Activated T-helper 17 cell treated with anti-CD3 and anti-CD28 coated beads, Interleukin-2, amount 50 U/mL, for 72 hours (primary cell): ENCODE results near the gene SAMD4A. TPM values are rescaled to one million over a fixed set of nuclear protein-coding genes. Genes with fewer than 3 reads are reported as not detected.
A peak's percentile ranks its signal among the peaks of the same experiment; 100 is the strongest.

Experiments used
- ATAC-seq: fragments of 150-1000 bp; cut with Tn5 transposase; replicated peaks from 2 replicates; pipeline ENCODE4 v1.10.0; 2021; ENCODE audit warnings: mild to moderate bottlenecking, moderate library complexity
- H3K27ac Mint-ChIP-seq: one replicate; pipeline ENCODE4 v1.8.0; 2022; ENCODE audit warnings: mixed read lengths
- H3K27me3 Mint-ChIP-seq: one replicate; pipeline ENCODE4 v1.8.0; 2022; ENCODE audit warnings: mixed read lengths
- H3K36me3 Mint-ChIP-seq: one replicate; pipeline ENCODE4 v1.8.0; 2022; ENCODE audit warnings: low read depth, mild to moderate bottlenecking, mixed read lengths
- H3K4me1 Mint-ChIP-seq: one replicate; pipeline ENCODE4 v1.8.0; 2022; ENCODE audit warnings: mixed read lengths
- H3K4me3 Mint-ChIP-seq: one replicate; pipeline ENCODE4 v1.8.0; 2022; ENCODE audit warnings: mild to moderate bottlenecking, mixed read lengths
- H3K9me3 Mint-ChIP-seq: one replicate; pipeline ENCODE4 v1.8.0; 2022; ENCODE audit warnings: mixed read lengths
- total RNA-seq, 2 donors: library from RNA; stranded (reverse); gene quantifications; one replicate each; pipeline ENCODE4 v1.2.3, GENCODE V29; 2022

SAMD4A gene
- total RNA-seq, 2 donors from 2014 or later: 3.2 to 4.4 TPM

- no peak overlapping the region for H3K27ac Mint-ChIP-seq
- no peaks in the 10 kb centered on the region for H3K9me3 Mint-ChIP-seq
- H3K36me3 Mint-ChIP-seq: no peaks in the 10 kb centered on the region
- no peak overlapping the region for H3K4me3 Mint-ChIP-seq
- H3K4me1 Mint-ChIP-seq: no peaks in the 10 kb centered on the region
- ATAC-seq: peak; percentile 87
- peaks cover 5% of the 10 kb centered on the region for H3K27me3 Mint-ChIP-seq
Measured at GRCh38 chr14:54805445-54806322, 238.8 kb downstream of the SAMD4A start.

GRCh38 chr14:54806616-54807015 is 239.7 kb downstream of the SAMD4A start:
- ATAC-seq: no peak
- peaks cover 5% of the 10 kb centered on the region for H3K27me3 Mint-ChIP-seq
- no peaks in the 10 kb centered on the region for H3K4me1 Mint-ChIP-seq
- no peaks in the 10 kb centered on the region for H3K9me3 Mint-ChIP-seq
- H3K27ac Mint-ChIP-seq: no peak overlapping the region
- no peak overlapping the region for H3K4me3 Mint-ChIP-seq
- H3K36me3 Mint-ChIP-seq: no peaks in the 10 kb centered on the region

GRCh38 chr14:54807428-54807827 is 240.5 kb downstream of the SAMD4A start:
- Mint-ChIP-seq H3K27me3 (peaks cover 5% of the 10 kb centered on the region), H3K9me3 (no peaks in the 10 kb centered on the region), H3K4me3 (no peak overlapping the region), H3K36me3 (no peaks in the 10 kb centered on the region), H3K4me1 (no peaks in the 10 kb centered on the region), H3K27ac (no peak overlapping the region)
- no peak for ATAC-seq

- no peaks in the 10 kb centered on the region for H3K9me3 Mint-ChIP-seq
- no peak for ATAC-seq
- no peak overlapping the region for H3K27ac Mint-ChIP-seq
- no peak overlapping the region for H3K4me3 Mint-ChIP-seq
- H3K4me1 Mint-ChIP-seq: no peaks in the 10 kb centered on the region
- peaks cover 5% of the 10 kb centered on the region for H3K27me3 Mint-ChIP-seq
- no peaks in the 10 kb centered on the region for H3K36me3 Mint-ChIP-seq
Measured at GRCh38 chr14:54807881-54808280, 241.0 kb downstream of the SAMD4A start.

- no peaks in the 10 kb centered on the region for H3K4me1 Mint-ChIP-seq
Measured at GRCh38 chr14:54808326-54809161, 241.6 kb downstream of the SAMD4A start.

GRCh38 chr14:54809767-54810166 is 242.8 kb downstream of the SAMD4A start:
- no peak overlapping the region for H3K27ac Mint-ChIP-seq
- peak; percentile 53 for ATAC-seq
- no peaks in the 10 kb centered on the region for H3K36me3 Mint-ChIP-seq
- no peaks in the 10 kb centered on the region for H3K9me3 Mint-ChIP-seq
- H3K4me3 Mint-ChIP-seq: no peak overlapping the region
- no peaks in the 10 kb centered on the region for H3K4me1 Mint-ChIP-seq
- H3K27me3 Mint-ChIP-seq: peaks cover 5% of the 10 kb centered on the region

More at GRCh38 chr14:54808326-54809161, 241.6 kb downstream of the SAMD4A start:
- no peak overlapping the region for H3K27ac Mint-ChIP-seq
- H3K36me3 Mint-ChIP-seq: no peaks in the 10 kb centered on the region
- peaks cover 5% of the 10 kb centered on the region for H3K27me3 Mint-ChIP-seq
- H3K9me3 Mint-ChIP-seq: no peaks in the 10 kb centered on the region
- ATAC-seq: no peak
- no peak overlapping the region for H3K4me3 Mint-ChIP-seq

GRCh38 chr14:54812617-54813016 is 245.7 kb downstream of the SAMD4A start:
- no peak overlapping the region for H3K4me3 Mint-ChIP-seq
- H3K27ac Mint-ChIP-seq: no peak overlapping the region
- H3K9me3 Mint-ChIP-seq: no peaks in the 10 kb centered on the region
- no peak for ATAC-seq
- no peaks in the 10 kb centered on the region for H3K4me1 Mint-ChIP-seq
- H3K27me3 Mint-ChIP-seq: peaks cover 2% of the 10 kb centered on the region
- H3K36me3 Mint-ChIP-seq: no peaks in the 10 kb centered on the region

GRCh38 chr14:54813081-54813480 is 246.2 kb downstream of the SAMD4A start:
- Mint-ChIP-seq H3K9me3 (no peaks in the 10 kb centered on the region), H3K36me3 (no peaks in the 10 kb centered on the region), H3K4me3 (no peak overlapping the region), H3K4me1 (no peaks in the 10 kb centered on the region), H3K27ac (no peak overlapping the region), H3K27me3 (no peaks in the 10 kb centered on the region)
- no peak for ATAC-seq

GRCh38 chr14:54814076-54814475 is 247.1 kb downstream of the SAMD4A start:
- Mint-ChIP-seq H3K36me3 (no peaks in the 10 kb centered on the region), H3K4me3 (no peak overlapping the region), H3K27me3 (no peaks in the 10 kb centered on the region), H3K9me3 (no peaks in the 10 kb centered on the region), H3K4me1 (no peaks in the 10 kb centered on the region), H3K27ac (no peak overlapping the region)
- peak; percentile 37 for ATAC-seq

GRCh38 chr14:54815016-54815415 is 248.1 kb downstream of the SAMD4A start:
- H3K27me3 Mint-ChIP-seq: peaks cover 7% of the 10 kb centered on the region
- no peak for ATAC-seq
- no peaks in the 10 kb centered on the region for H3K9me3 Mint-ChIP-seq
- H3K36me3 Mint-ChIP-seq: no peaks in the 10 kb centered on the region
- no peak overlapping the region for H3K4me3 Mint-ChIP-seq
- no peak overlapping the region for H3K27ac Mint-ChIP-seq
- no peaks in the 10 kb centered on the region for H3K4me1 Mint-ChIP-seq

GRCh38 chr14:54815515-54815914 is 248.6 kb downstream of the SAMD4A start:
- no peak overlapping the region for H3K27ac Mint-ChIP-seq
- H3K27me3 Mint-ChIP-seq: peaks cover 11% of the 10 kb centered on the region
- H3K4me1 Mint-ChIP-seq: no peaks in the 10 kb centered on the region
- H3K9me3 Mint-ChIP-seq: no peaks in the 10 kb centered on the region
- H3K4me3 Mint-ChIP-seq: no peak overlapping the region
- H3K36me3 Mint-ChIP-seq: no peaks in the 10 kb centered on the region
- no peak for ATAC-seq

- H3K4me1 Mint-ChIP-seq: no peaks in the 10 kb centered on the region
- peaks cover 14% of the 10 kb centered on the region for H3K27me3 Mint-ChIP-seq
- H3K27ac Mint-ChIP-seq: no peak overlapping the region
- ATAC-seq: no peak
- no peak overlapping the region for H3K4me3 Mint-ChIP-seq
- H3K36me3 Mint-ChIP-seq: no peaks in the 10 kb centered on the region
- no peaks in the 10 kb centered on the region for H3K9me3 Mint-ChIP-seq
Measured at GRCh38 chr14:54816450-54816849, 249.5 kb downstream of the SAMD4A start.

GRCh38 chr14:54817506-54817905 is 250.6 kb downstream of the SAMD4A start:
- no peaks in the 10 kb centered on the region for H3K36me3 Mint-ChIP-seq
- no peaks in the 10 kb centered on the region for H3K9me3 Mint-ChIP-seq
- H3K27ac Mint-ChIP-seq: no peak overlapping the region
- H3K27me3 Mint-ChIP-seq: peaks cover 14% of the 10 kb centered on the region
- no peak for ATAC-seq
- H3K4me3 Mint-ChIP-seq: no peak overlapping the region
- no peaks in the 10 kb centered on the region for H3K4me1 Mint-ChIP-seq

- Mint-ChIP-seq H3K4me3 (no peak overlapping the region), H3K4me1 (no peaks in the 10 kb centered on the region), H3K27ac (no peak overlapping the region), H3K9me3 (no peaks in the 10 kb centered on the region), H3K36me3 (no peaks in the 10 kb centered on the region), H3K27me3 (peaks cover 14% of the 10 kb centered on the region)
- ATAC-seq: no peak
Measured at GRCh38 chr14:54818201-54819133, 251.5 kb downstream of the SAMD4A start.
